Ovary (tissue), 3 donors: ENCODE data around the gene KBTBD12.

ENCODE experiments used
- POLR2A ChIP-seq: fragments of 450-650 bp; IDR thresholded peaks from one replicate; pipeline ENCODE4 v1.6.1; 2017; ENCODE audit warnings: antibody characterized with exemption, mild to moderate bottlenecking, moderate library complexity
- TF ChIP-seq, protein P1 (sequence below), 3 donors: fragments of 450-650 bp in 2 of 3; fragments of 200-600 bp in 1 of 3; IDR thresholded peaks; one replicate each; pipeline versions ENCODE4 v1.5.1 to v1.8.0; 2016 to 2022; ENCODE audit warnings: antibody characterized with exemption in 3 of 3, mild to moderate bottlenecking in 1 of 3
- donor health status: DM: no; HTN: no; CAD: no.

DNA sequence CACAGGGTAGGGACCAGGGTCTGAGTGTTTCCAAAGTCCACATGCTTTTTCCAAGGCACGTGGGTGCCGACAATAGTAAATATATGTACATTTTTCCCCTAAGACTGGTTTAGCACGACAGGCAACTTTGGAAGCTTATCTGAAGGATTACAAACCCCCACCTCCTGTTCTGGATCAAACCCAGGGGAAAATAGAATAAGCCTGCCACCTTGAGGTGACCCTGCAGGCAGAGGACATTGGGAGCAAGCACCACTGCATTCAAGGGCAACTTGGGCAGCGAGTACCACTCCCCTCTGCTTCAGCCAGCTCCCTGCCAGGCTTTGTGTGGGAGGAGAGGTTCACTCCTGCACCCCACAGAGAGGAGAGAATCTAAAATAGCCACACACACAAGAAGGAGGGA is 44.8 kb downstream of the KBTBD12 start:
- TF ChIP-seq, protein P1, sequence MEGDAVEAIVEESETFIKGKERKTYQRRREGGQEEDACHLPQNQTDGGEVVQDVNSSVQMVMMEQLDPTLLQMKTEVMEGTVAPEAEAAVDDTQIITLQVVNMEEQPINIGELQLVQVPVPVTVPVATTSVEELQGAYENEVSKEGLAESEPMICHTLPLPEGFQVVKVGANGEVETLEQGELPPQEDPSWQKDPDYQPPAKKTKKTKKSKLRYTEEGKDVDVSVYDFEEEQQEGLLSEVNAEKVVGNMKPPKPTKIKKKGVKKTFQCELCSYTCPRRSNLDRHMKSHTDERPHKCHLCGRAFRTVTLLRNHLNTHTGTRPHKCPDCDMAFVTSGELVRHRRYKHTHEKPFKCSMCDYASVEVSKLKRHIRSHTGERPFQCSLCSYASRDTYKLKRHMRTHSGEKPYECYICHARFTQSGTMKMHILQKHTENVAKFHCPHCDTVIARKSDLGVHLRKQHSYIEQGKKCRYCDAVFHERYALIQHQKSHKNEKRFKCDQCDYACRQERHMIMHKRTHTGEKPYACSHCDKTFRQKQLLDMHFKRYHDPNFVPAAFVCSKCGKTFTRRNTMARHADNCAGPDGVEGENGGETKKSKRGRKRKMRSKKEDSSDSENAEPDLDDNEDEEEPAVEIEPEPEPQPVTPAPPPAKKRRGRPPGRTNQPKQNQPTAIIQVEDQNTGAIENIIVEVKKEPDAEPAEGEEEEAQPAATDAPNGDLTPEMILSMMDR (IDR thresholded peaks at IDR 0.05), result no peak
- no peak for TF ChIP-seq POLR2A
